GM18508 (cell line): ENCODE data around the gene ZNF791.
"Not testable (repeated sequence)": the region's sequence is repeated elsewhere in the genome, so short reads cannot be mapped to it uniquely, and the experiment has no call there.

Experiments
- ATAC-seq: cut with Tn5 transposase; IDR thresholded peaks from one replicate; pipeline ENCODE4 v1.9.1; 2021; ENCODE audit warnings: moderate number of reproducible peaks; ENCODE audit not compliant: insufficient read depth, unreplicated experiment

The ZNF791 gene

DNA sequence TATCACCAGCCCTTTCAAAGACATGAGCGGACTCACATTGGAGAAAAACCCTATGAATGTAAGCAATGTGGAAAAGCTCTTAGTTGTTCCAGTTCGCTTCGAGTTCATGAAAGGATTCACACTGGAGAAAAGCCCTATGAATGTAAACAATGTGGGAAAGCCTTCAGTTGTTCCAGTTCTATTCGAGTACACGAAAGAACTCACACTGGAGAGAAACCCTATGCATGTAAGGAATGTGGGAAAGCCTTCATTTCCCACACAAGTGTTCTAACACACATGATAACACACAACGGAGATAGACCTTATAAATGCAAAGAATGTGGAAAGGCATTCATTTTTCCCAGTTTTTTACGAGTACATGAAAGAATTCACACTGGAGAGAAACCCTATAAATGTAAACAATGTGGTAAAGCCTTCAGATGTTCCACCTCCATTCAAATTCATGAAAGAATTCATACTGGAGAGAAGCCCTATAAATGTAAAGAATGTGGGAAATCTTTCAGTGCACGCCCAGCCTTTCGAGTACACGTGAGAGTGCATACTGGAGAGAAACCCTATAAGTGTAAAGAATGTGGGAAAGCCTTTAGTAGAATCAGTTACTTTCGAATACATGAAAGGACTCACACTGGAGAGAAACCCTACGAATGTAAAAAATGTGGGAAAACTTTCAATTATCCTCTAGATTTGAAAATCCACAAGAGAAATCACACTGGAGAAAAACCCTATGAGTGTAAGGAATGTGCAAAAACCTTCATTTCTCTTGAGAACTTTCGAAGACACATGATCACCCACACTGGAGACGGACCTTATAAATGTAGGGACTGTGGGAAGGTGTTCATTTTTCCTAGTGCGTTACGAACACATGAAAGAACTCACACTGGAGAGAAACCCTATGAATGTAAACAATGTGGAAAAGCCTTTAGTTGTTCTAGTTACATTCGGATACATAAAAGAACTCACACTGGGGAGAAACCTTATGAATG, 17.6 kb downstream of the ZNF791 start:
- ATAC-seq: no peak

GRCh38 chr19:12629215-12629614, 18.5 kb downstream of the ZNF791 start:
- no peak for ATAC-seq

- ATAC-seq: no peak
These were observed 25.9 kb downstream of the ZNF791 start for GRCh38 chr19:12636631-12637030.

DNA sequence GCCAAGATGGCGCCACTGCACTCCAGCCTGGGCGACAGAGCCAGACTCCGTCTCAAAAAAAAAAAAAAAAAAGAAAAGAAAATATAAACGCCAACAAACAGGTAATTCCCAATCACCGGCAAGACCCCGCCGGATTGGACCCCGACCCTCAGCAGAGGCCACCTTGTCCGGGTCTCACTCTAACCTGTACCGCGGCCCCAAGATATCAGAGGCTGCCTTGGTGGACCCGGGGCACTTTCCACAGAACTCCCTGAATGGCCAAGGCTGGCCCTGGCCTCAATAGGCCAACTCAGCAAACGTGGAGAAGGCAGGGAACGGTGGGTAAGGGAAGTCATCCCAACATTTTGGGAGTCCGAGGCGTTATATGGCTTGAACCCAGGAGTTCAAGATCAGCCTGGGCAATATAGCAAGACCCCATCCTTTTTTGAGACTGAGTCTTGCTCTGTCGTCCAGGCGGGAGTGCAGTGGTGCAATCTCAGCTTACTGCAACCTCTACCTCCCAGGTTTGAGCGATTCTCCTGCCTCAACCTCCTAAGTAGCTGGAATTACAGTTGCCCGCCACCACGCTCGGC, 28.0 kb downstream of the ZNF791 start:
- no peak for ATAC-seq

DNA sequence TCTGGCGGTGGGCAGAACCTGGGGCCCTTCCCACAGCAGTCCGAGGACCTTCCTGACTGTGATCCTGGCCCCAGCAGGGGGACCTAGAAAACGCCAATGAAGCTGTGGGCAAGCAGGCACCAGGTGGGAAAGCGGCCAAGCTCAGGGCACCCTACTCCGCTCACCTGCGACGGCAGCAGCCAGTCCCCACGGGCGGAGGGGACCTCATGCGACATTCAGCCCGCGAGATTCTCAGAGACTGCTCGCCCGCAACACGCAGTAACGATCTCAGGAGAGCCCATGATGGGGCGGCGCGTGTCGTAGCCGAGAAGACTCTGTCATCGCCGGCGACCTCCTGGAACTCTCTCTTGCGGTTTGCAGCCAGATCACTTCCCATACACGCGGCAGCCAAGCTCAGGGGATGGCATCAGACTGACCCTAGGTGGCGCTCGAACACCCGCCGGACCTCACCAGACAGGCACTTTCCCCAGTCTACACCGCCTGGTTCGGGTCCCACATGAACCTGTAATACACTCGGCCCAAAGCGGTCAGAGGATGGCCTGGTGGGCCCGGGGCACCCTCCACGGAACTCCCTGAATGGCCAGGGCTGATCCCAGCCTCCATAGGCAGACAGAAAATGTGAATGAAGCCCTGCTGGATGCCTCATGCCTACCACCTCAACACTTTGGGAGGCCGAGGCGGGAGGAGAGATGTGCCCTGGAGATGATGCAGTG, 29.3 kb downstream of the ZNF791 start:
- ATAC-seq: no peak

DNA sequence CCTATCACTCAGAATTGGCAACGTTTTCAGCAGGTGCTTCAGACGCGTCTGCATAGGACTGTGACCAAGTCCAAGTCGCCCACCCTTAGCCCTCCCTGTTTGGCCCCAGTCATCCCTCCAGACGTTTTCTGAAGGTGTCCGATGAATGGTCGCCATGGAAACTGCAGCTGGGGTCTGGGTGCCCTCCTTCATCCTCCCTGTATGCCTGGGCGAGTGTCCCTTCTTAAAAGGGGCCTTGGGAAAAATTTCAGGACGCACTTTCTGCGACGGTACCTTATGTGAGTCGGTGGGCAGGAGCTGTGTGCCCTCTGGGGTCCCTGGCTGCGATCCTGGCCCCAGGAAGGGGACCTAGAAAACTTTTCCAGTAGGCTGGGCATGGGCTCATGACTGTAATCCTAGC, 30.7 kb downstream of the ZNF791 start:
- ATAC-seq: no peak

- no peak for ATAC-seq
These were observed 31.8 kb downstream of the ZNF791 start for GRCh38 chr19:12642506-12642905.

- ATAC-seq: not testable (repeated sequence)
These were observed 33.0 kb downstream of the ZNF791 start for GRCh38 chr19:12643716-12644115.

- ATAC-seq: no peak
These were observed 35.8 kb downstream of the ZNF791 start for GRCh38 chr19:12646551-12646950.

DNA sequence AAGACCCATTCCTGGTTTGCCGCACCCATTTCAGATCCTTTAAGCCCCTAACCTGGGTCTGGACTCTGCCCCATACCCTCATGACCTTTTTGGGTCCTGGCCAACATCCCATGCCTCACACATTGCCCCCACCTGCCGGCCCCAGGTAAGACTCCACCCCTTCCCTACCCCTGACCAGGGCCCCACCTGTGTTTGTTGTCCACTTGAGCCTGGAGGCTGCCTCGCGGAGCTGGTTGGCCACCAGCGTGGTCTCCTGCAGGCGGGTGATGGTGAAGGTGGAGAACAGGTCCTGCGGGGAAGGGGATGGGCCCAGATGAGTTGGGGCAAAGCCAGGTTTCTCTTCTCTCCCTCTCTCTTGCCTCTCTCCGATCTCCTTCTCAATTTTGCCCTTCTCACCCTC, 36.3 kb downstream of the ZNF791 start:
- no peak for ATAC-seq

- ATAC-seq: no peak
These were observed 36.9 kb downstream of the ZNF791 start for GRCh38 chr19:12647490-12648071.

GRCh38 chr19:12648088-12648487, 37.4 kb downstream of the ZNF791 start:
- ATAC-seq: no peak

- ATAC-seq: no peak
These were observed 39.2 kb downstream of the ZNF791 start for GRCh38 chr19:12649941-12650340.

DNA sequence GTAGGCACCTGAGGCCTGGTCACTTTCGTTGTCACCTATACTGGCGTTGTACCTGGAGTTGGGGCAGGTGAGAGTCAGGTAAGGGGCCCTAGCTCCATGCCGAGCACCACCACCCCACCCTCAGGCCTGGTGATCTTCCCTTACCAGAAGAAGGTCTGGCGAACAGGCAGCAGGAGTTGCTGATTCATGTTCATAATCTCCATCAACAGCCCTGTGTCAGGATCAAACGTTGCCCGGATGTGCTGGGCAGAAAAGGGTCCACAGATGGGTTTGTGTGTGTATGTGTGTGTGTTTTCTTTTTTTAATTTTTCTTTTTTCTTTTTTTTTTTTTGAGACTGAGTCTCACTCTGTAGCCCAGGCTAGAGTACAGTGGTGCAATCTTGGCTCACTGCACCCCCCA, 41.5 kb downstream of the ZNF791 start:
- ATAC-seq: no peak

- ATAC-seq: no peak
These were observed 44.8 kb downstream of the ZNF791 start for GRCh38 chr19:12655546-12655945.

- no peak for ATAC-seq
These were observed 46.3 kb downstream of the ZNF791 start for GRCh38 chr19:12656899-12657571.

DNA sequence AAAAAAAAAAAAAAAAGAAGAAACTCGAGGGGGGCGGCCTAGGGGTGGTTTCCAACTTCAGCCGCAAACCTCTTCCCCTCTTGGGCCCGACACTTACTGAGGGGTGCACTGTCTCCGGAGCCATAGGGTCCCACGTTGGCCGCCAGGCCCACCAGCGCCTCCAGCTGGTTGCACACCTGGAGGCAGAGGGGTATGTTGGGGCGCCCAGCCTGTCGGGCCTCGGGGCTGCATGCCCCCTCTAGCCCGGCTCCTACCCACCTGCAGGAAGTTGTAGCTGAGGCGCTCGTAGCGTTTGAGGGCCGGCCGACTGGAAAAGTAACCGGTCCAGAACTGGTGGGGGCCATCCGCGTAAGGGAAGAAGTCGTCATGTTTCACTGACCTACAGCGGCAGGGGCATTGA, 47.2 kb downstream of the ZNF791 start:
- ATAC-seq: no peak

GRCh38 chr19:12660980-12661379, 50.3 kb downstream of the ZNF791 start:
- no peak for ATAC-seq

DNA sequence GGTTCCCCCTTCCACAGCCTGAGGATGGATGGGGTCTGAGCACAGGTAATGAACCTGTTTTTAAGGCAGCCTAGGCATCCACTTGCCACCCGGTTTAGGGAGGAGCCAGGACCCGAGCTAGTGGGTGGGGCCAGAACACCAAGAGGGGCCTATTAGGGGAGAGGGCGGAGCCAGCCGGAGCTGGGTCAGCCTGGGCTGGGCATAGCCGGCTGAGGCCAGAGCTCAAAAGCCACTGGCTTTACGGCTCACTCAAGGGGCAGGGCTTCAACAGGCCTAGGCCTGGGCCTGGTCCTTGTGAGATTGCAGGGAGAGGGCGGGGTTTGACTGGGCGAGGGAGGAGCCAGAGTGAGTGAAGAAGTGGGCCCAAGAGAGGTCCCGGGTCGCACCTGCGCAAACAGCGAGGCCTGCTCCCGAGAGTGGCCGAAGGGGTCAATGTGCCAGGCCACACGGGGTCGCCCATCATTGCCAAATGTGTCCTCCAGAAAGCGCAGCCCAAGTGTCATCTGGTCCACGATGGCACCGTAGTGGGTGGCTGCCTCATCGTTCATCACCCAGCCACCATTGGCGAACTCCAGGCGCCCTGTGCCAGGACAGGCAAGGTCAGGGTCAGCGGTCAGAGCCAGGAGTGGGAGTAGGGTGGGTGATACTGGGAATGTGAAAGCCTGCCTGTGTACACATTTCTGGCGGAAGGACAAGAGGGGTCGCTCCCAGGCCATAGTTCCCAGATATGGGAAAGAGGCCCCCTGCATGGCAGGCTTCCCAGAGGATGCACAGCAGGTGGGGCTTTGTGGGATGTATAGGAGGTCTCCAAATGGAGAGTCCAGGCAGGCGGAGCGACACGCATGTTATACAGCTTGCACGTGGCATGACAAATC, 53.9 kb downstream of the ZNF791 start:
- ATAC-seq: no peak

DNA sequence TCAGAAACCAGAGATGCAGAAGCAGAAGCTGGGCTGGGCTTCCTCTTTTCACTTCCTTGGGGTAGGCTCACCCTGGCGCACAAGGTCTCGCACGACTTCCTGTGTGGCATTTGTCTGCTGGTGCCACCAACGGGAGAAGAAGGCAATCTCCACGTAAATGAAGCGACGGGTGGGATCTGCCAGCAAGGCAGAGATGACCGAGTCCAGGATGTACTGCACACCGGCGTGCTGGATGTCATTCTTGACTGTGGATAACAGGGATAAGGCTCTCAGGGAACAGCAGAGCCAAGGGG, 54.5 kb downstream of the ZNF791 start:
- no peak for ATAC-seq
